ENCODE data around the gene OR10C1. TPM values are rescaled to one million over a fixed set of nuclear protein-coding genes. Genes with fewer than 3 reads are reported as not detected.

The OR10C1 gene
- total RNA-seq, 2 donors from 2014 or later = not detected

DNA sequence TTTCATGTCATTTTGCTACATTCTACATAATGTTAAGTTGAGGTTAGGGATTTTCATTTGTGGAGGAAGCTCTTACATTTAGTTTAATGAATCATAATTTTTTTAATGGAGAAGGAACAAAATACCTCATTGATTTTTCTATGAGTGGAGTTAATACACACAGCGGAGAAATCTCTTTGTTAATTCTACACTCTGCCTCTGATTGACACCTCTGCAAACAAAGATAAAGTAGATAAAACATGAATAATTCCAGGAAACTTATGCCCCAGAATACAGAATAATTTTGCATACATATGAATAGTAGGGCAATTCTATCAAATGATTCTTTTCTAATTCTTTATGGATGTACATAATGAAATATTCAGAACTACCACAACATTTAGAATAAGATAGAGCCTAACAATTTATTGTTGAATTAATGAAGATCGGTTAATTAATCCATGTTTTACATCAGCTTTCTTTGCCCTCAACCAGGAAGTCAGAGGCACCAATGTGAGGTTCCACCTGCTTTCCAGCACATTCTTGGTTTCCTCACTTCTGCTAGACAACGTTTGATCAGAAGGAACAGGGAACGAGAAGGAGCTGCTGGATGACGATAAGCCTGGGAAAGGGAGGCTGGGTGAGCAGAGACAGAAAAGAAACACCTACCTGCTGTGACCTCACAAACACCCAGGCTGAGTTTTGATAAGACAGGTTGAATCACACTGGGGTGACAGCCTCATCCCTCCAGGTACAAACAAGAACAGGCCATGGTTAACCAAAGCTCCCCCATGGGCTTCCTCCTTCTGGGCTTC lies 22.1 kb downstream of the OR10C1 start:
- DNase-seq (ENCODE audit: low spot score) (no peak), ATAC-seq (ENCODE audit: insufficient number of reproducible peaks, low FRiP score, low read depth) (no peak)
- H3K27me3 ChIP-seq (replicated peaks; ENCODE audit: insufficient read depth) = no peaks in the 10 kb centered on the region
- H3K4me3 ChIP-seq = no peak overlapping the region
- no peak for TF ChIP-seq CTCF (IDR thresholded peaks at IDR 0.05)
- H3K27ac ChIP-seq = no peak overlapping the region
- H3K9me3 ChIP-seq = no peaks in the 10 kb centered on the region
- no peaks in the 10 kb centered on the region for H3K36me3 ChIP-seq
- H3K4me1 ChIP-seq (ENCODE audit: control insufficient read depth in 1 of 2, low read depth in 2 of 2) = no peaks in the 10 kb centered on the region

DNA sequence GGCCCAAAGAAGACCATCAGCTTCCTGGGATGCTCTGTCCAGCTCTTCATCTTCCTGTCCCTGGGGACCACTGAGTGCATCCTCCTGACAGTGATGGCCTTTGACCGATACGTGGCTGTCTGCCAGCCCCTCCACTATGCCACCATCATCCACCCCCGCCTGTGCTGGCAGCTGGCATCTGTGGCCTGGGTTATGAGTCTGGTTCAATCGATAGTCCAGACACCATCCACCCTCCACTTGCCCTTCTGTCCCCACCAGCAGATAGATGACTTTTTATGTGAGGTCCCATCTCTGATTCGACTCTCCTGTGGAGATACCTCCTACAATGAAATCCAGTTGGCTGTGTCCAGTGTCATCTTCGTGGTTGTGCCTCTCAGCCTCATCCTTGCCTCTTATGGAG lies 22.9 kb downstream of the OR10C1 start:
- Histone ChIP-seq H3K4me1 (ENCODE audit: control insufficient read depth in 1 of 2, low read depth in 2 of 2) (no peaks in the 10 kb centered on the region), H3K4me3 (no peak overlapping the region), H3K27ac (no peak overlapping the region), H3K27me3 (replicated peaks; ENCODE audit: insufficient read depth) (no peaks in the 10 kb centered on the region), H3K9me3 (no peaks in the 10 kb centered on the region), H3K36me3 (no peaks in the 10 kb centered on the region)
- DNase-seq (ENCODE audit: low spot score) = no peak
- TF ChIP-seq CTCF (IDR thresholded peaks at IDR 0.05) = no peak
- ATAC-seq (ENCODE audit: insufficient number of reproducible peaks, low FRiP score, low read depth) = no peak

- H3K36me3 ChIP-seq = no peaks in the 10 kb centered on the region
- H3K4me3 ChIP-seq = no peak overlapping the region
- H3K4me1 ChIP-seq (ENCODE audit: control insufficient read depth in 1 of 2, low read depth in 2 of 2) = no peaks in the 10 kb centered on the region
- no peaks in the 10 kb centered on the region for H3K9me3 ChIP-seq
- ATAC-seq (ENCODE audit: insufficient number of reproducible peaks, low FRiP score, low read depth) (no peak), DNase-seq (ENCODE audit: low spot score) (no peak)
- TF ChIP-seq CTCF (IDR thresholded peaks at IDR 0.05) = no peak
- no peaks in the 10 kb centered on the region for H3K27me3 ChIP-seq (replicated peaks; ENCODE audit: insufficient read depth)
- H3K27ac ChIP-seq = no peak overlapping the region
Observed at GRCh38 chr6:29465279-29465678, 26.2 kb downstream of the OR10C1 start.

GRCh38 chr6:29465801-29466200 lies 26.7 kb downstream of the OR10C1 start:
- Histone ChIP-seq H3K27ac (no peak overlapping the region), H3K36me3 (no peaks in the 10 kb centered on the region), H3K4me3 (no peak overlapping the region), H3K27me3 (replicated peaks; ENCODE audit: insufficient read depth) (no peaks in the 10 kb centered on the region), H3K4me1 (ENCODE audit: control insufficient read depth in 1 of 2, low read depth in 2 of 2) (no peaks in the 10 kb centered on the region), H3K9me3 (no peaks in the 10 kb centered on the region)
- no peak for DNase-seq (ENCODE audit: low spot score)
- ATAC-seq (ENCODE audit: insufficient number of reproducible peaks, low FRiP score, low read depth) = no peak
- no peak for TF ChIP-seq CTCF (IDR thresholded peaks at IDR 0.05)

GRCh38 chr6:29466241-29466640 lies 27.1 kb downstream of the OR10C1 start:
- no peaks in the 10 kb centered on the region for H3K36me3 ChIP-seq
- no peaks in the 10 kb centered on the region for H3K9me3 ChIP-seq
- no peaks in the 10 kb centered on the region for H3K4me1 ChIP-seq (ENCODE audit: control insufficient read depth in 1 of 2, low read depth in 2 of 2)
- TF ChIP-seq CTCF (IDR thresholded peaks at IDR 0.05) = no peak
- no peak overlapping the region for H3K27ac ChIP-seq
- no peak for ATAC-seq (ENCODE audit: insufficient number of reproducible peaks, low FRiP score, low read depth)
- H3K4me3 ChIP-seq = no peak overlapping the region
- DNase-seq (ENCODE audit: low spot score) = no peak
- no peaks in the 10 kb centered on the region for H3K27me3 ChIP-seq (replicated peaks; ENCODE audit: insufficient read depth)

All from thoracic aorta (tissue), 2 donors.